Activated T-helper 2 cell treated with anti-CD3 and anti-CD28 coated beads, Interferon-gamma antibody, Interleukin-2, Interleukin-4, amounts not matched to agents 10 μg/mL and 5 μg/mL and 100 μg/mL, durations not matched to agents 14 hours and 24 hours and 36 hours (primary cell): ENCODE results near the gene ADGRL1. TPM values are rescaled to one million over a fixed set of nuclear protein-coding genes. Genes with fewer than 3 reads are reported as not detected.
A peak's percentile ranks its signal among the peaks of the same experiment; 100 is the strongest.
"Not testable (repeated sequence)": the region's sequence is repeated elsewhere in the genome, so short reads cannot be mapped to it uniquely, and the experiment has no call there.

Source experiments
- DNase-seq: peaks from one replicate; pipeline ENCODE4 v3.0.0; 2021; ENCODE audit warnings: low spot score
- H3K27ac Mint-ChIP-seq: one replicate; pipeline ENCODE4 v1.8.0; 2021; ENCODE audit warnings: mixed read lengths
- H3K27me3 Mint-ChIP-seq: one replicate; pipeline ENCODE4 v1.8.0; 2021; ENCODE audit warnings: low read depth, mixed read lengths
- H3K36me3 Mint-ChIP-seq: one replicate; pipeline ENCODE4 v1.8.0; 2021; ENCODE audit warnings: low read depth, mixed read lengths
- H3K4me1 Mint-ChIP-seq: one replicate; pipeline ENCODE4 v1.8.0; 2021; ENCODE audit warnings: low read depth, mixed read lengths
- H3K4me3 Mint-ChIP-seq: one replicate; pipeline ENCODE4 v1.8.0; 2021; ENCODE audit warnings: low read depth, mild to moderate bottlenecking, moderate library complexity, mixed read lengths
- H3K9me3 Mint-ChIP-seq: one replicate; pipeline ENCODE4 v1.8.0; 2021; ENCODE audit warnings: mixed read lengths
- intact Hi-C: fragments of 100-400 bp; cut with micrococcal nuclease; formaldehyde crosslinking; loops from one replicate; pipeline ENCODE4 v1.15.1; 2023
- total RNA-seq: library from RNA; stranded (reverse); gene quantifications from 2 replicates; pipeline ENCODE4 v1.2.3, GENCODE V29; 2022

Gene ADGRL1
- total RNA-seq, 1 donor from 2014 or later, result 11.3 TPM

- H3K4me3 Mint-ChIP-seq, H3K36me3 Mint-ChIP-seq, H3K4me1 Mint-ChIP-seq, H3K27ac Mint-ChIP-seq, DNase-seq, H3K27me3 Mint-ChIP-seq, intact Hi-C loops, H3K9me3 Mint-ChIP-seq: not testable (repeated sequence)
Measured at GRCh38 chr19:14243718-14244117, 37.7 kb upstream of the ADGRL1 start.

- no peak for DNase-seq
- Mint-ChIP-seq H3K27ac (no peak overlapping the region), H3K4me1 (no peaks in the 10 kb centered on the region), H3K4me3 (no peak overlapping the region), H3K36me3 (no peaks in the 10 kb centered on the region), H3K9me3 (peaks cover 9% of the 10 kb centered on the region), H3K27me3 (no peaks in the 10 kb centered on the region)
- intact Hi-C loops, result no loop called here
Measured at GRCh38 chr19:14237014-14237941, 31.3 kb upstream of the ADGRL1 start.

GRCh38 chr19:14232945-14233344 is 27.0 kb upstream of the ADGRL1 start:
- H3K4me1 Mint-ChIP-seq, DNase-seq, H3K4me3 Mint-ChIP-seq, H3K9me3 Mint-ChIP-seq, H3K36me3 Mint-ChIP-seq, H3K27ac Mint-ChIP-seq, intact Hi-C loops, H3K27me3 Mint-ChIP-seq: not testable (repeated sequence)

- DNase-seq, H3K36me3 Mint-ChIP-seq, H3K27ac Mint-ChIP-seq, H3K27me3 Mint-ChIP-seq, H3K4me1 Mint-ChIP-seq, H3K9me3 Mint-ChIP-seq, H3K4me3 Mint-ChIP-seq, intact Hi-C loops: not testable (repeated sequence)
Measured at GRCh38 chr19:14228446-14229071, 22.6 kb upstream of the ADGRL1 start.

- H3K27ac Mint-ChIP-seq, DNase-seq, H3K36me3 Mint-ChIP-seq, H3K4me3 Mint-ChIP-seq, H3K9me3 Mint-ChIP-seq, intact Hi-C loops, H3K27me3 Mint-ChIP-seq: not testable (repeated sequence)
- H3K4me1 Mint-ChIP-seq, result peaks cover 11% of the 10 kb centered on the region
Measured at GRCh38 chr19:14226498-14226897, 20.5 kb upstream of the ADGRL1 start.

GRCh38 chr19:14222886-14223285 is 16.9 kb upstream of the ADGRL1 start:
- DNase-seq, result no peak
- Mint-ChIP-seq H3K4me1 (peaks cover 10% of the 10 kb centered on the region), H3K9me3 (no peaks in the 10 kb centered on the region)

GRCh38 chr19:14221345-14221744 is 15.4 kb upstream of the ADGRL1 start:
- H3K36me3 Mint-ChIP-seq, H3K27me3 Mint-ChIP-seq, H3K9me3 Mint-ChIP-seq, intact Hi-C loops, H3K27ac Mint-ChIP-seq: not testable (repeated sequence)
- Mint-ChIP-seq H3K4me1 (peaks cover 11% of the 10 kb centered on the region), H3K4me3 (peak overlapping the region; percentile 31)
- peak; percentile 70 for DNase-seq

More at GRCh38 chr19:14222886-14223285, 16.9 kb upstream of the ADGRL1 start:
- intact Hi-C loops, result no loop called here
- Mint-ChIP-seq H3K4me3 (no peak overlapping the region), H3K27me3 (peaks cover 2% of the 10 kb centered on the region), H3K27ac (no peak overlapping the region), H3K36me3 (no peaks in the 10 kb centered on the region)

GRCh38 chr19:14218620-14219330 is 12.8 kb upstream of the ADGRL1 start:
- Mint-ChIP-seq H3K4me1 (peaks cover 11% of the 10 kb centered on the region), H3K27ac (no peak overlapping the region), H3K9me3 (no peaks in the 10 kb centered on the region), H3K36me3 (no peaks in the 10 kb centered on the region), H3K4me3 (no peak overlapping the region), H3K27me3 (peaks cover 2% of the 10 kb centered on the region)
- intact Hi-C loops, result no loop called here
- no peak for DNase-seq

- H3K36me3 Mint-ChIP-seq, H3K27me3 Mint-ChIP-seq, DNase-seq, H3K4me3 Mint-ChIP-seq, H3K27ac Mint-ChIP-seq, H3K9me3 Mint-ChIP-seq, intact Hi-C loops: not testable (repeated sequence)
- H3K4me1 Mint-ChIP-seq, result peaks cover 11% of the 10 kb centered on the region
Measured at GRCh38 chr19:14217886-14218285, 11.9 kb upstream of the ADGRL1 start.

GRCh38 chr19:14214580-14214979 is 8.6 kb upstream of the ADGRL1 start:
- intact Hi-C loops, result no loop called here
- Mint-ChIP-seq H3K9me3 (no peaks in the 10 kb centered on the region), H3K4me1 (peaks cover 5% of the 10 kb centered on the region), H3K4me3 (no peak overlapping the region), H3K36me3 (no peaks in the 10 kb centered on the region), H3K27me3 (peaks cover 17% of the 10 kb centered on the region), H3K27ac (no peak overlapping the region)
- no peak for DNase-seq

- DNase-seq, H3K4me1 Mint-ChIP-seq, H3K27ac Mint-ChIP-seq, H3K9me3 Mint-ChIP-seq, intact Hi-C loops, H3K36me3 Mint-ChIP-seq, H3K4me3 Mint-ChIP-seq: not testable (repeated sequence)
- H3K27me3 Mint-ChIP-seq, result peaks cover 39% of the 10 kb centered on the region
Measured at GRCh38 chr19:14210182-14210581, 4.2 kb upstream of the ADGRL1 start.

- H3K4me1 Mint-ChIP-seq, result peaks cover 13% of the 10 kb centered on the region
- intact Hi-C loops, result loop anchor here (10.0 kb wide), 2 partner anchors 75 to 275 kb away; no protein-coding TSS in a partner anchor
- H3K27me3 Mint-ChIP-seq, result peaks cover 45% of the 10 kb centered on the region
- not testable (repeated sequence) for H3K9me3 Mint-ChIP-seq, DNase-seq, H3K36me3 Mint-ChIP-seq, H3K27ac Mint-ChIP-seq
- peak overlapping the region; percentile 37 for H3K4me3 Mint-ChIP-seq
Measured at GRCh38 chr19:14209401-14209800, 3.4 kb upstream of the ADGRL1 start.
